Panc1 (cell line): ENCODE measurements around the gene ZC3H7B. TPM values are rescaled to one million over a fixed set of nuclear protein-coding genes. Genes with fewer than 3 reads are reported as not detected.

Source experiments
- ATAC-seq: fragments of 200-7000 bp; cut with Tn5 transposase; 2 replicates; pipeline ENCODE4 v1.9.1; 2020; ENCODE audit warnings: mild to moderate bottlenecking, moderate library complexity
- BruUV-seq: library from RNA; stranded (reverse); fragments of 400-500 nt; replicated peaks from 2 replicates; lab custom pipeline; 2021; lab: Mats Ljungman, UMichigan
- CTCF ChIA-PET: fragments of 300-600 bp; sonication (Branson Sonifier 250); formaldehyde crosslinking; loops from one replicate; lab custom pipeline; 2022; ENCODE audit warnings: antibody characterized with exemption; lab: Charles Lee
- POLR2A ChIA-PET: fragments of 300-600 bp; sonication (Branson Sonifier 250); formaldehyde crosslinking; loops from one replicate; lab custom pipeline; 2022; ENCODE audit warnings: antibody characterized with exemption; lab: Charles Lee
- DNase-seq: peaks from one replicate; pipeline ENCODE4 v3.0.0-alpha.2; 2010; ENCODE audit warnings: low read depth, low spot score
- H3K27ac ChIP-seq: 2 replicates; pipeline ENCODE4 v1.5.1; 2011; ENCODE audit warnings: mild to moderate bottlenecking, low read length, inconsistent platforms
- H3K27me3 ChIP-seq: fragments of 200-500 bp; sonication (Bioruptor generic); 2 replicates; pipeline ENCODE4 v1.6.0; 2014; ENCODE audit warnings: low read length, inconsistent platforms; ENCODE audit not compliant: control insufficient read depth, insufficient read depth
- H3K36me3 ChIP-seq: fragments of 200-500 bp; sonication (Bioruptor generic); 2 replicates; pipeline ENCODE4 v1.5.1; 2014; ENCODE audit warnings: inconsistent platforms, mild to moderate bottlenecking, low read length, moderate library complexity; ENCODE audit not compliant: control insufficient read depth, insufficient read depth
- H3K4me1 ChIP-seq: 2 replicates; pipeline ENCODE4 v1.5.1; 2011; ENCODE audit warnings: inconsistent platforms, mild to moderate bottlenecking, low read length, moderate library complexity; ENCODE audit not compliant: control insufficient read depth, insufficient read depth
- H3K4me3 ChIP-seq, 2 experiments: 2 replicates each; pipeline ENCODE4 v1.5.1; 2011 to 2012; ENCODE audit warnings: low read depth in 2 of 2, low read length in 2 of 2, mild to moderate bottlenecking in 2 of 2, inconsistent platforms in 1 of 2, moderate library complexity in 1 of 2
- H3K9me3 ChIP-seq: fragments of 200-500 bp; sonication (Bioruptor generic); 2 replicates; pipeline ENCODE4 v1.5.1; 2014; ENCODE audit warnings: low read depth, mild to moderate bottlenecking, inconsistent platforms, low read length, moderate library complexity; ENCODE audit not compliant: control insufficient read depth, insufficient read depth
- POLR2AphosphoS5 ChIP-seq: IDR thresholded peaks from 2 replicates; pipeline ENCODE4 v1.6.1; 2012; ENCODE audit warnings: mild to moderate bottlenecking, low read depth, low read length, moderate library complexity
- SIN3A ChIP-seq: IDR thresholded peaks from 2 replicates; pipeline ENCODE4 v1.6.1; 2012; ENCODE audit warnings: low read depth, mild to moderate bottlenecking, low read length, moderate library complexity, borderline replicate concordance; ENCODE audit not compliant: insufficient read depth
- TCF7L2 ChIP-seq: IDR thresholded peaks from 2 replicates; pipeline ENCODE4 v1.6.1; 2011; ENCODE audit warnings: mild to moderate bottlenecking, low read depth, low read length, inconsistent platforms
- in situ Hi-C: cut with HindIII; loops from 2 replicates; pipeline ENCODE4 v1.10.0; 2016; ENCODE audit warnings: low sequenced_read_pairs, low pct_unique_long_range_greater_than_20kb
- intact Hi-C: fragments of 100-400 bp; cut with micrococcal nuclease; formaldehyde crosslinking; loops from one replicate; pipeline ENCODE4 v1.10.0; 2022; ENCODE audit not compliant: unreplicated experiment
- total RNA-seq: library from RNA; stranded (reverse); gene quantifications from one replicate; pipeline ENCODE4 v1.2.1, GENCODE V29; 2021; ENCODE audit not compliant: unreplicated experiment
- TF ChIP-seq, protein P1 (sequence below), 2 experiments: IDR thresholded peaks; 2 replicates each; pipeline ENCODE4 v1.6.1; 2011 to 2012; ENCODE audit warnings: low read depth in 2 of 2, control low read depth in 1 of 2, low read length in 1 of 2, mild to moderate bottlenecking in 1 of 2, moderate library complexity in 1 of 2; ENCODE audit not compliant: insufficient read depth in 1 of 2
- TF ChIP-seq, protein P2 (sequence below): fragments of 450-650 bp; IDR thresholded peaks from 2 replicates; pipeline ENCODE4 v1.5.1; 2017; ENCODE audit warnings: mild to moderate bottlenecking

ZC3H7B gene
- total RNA-seq, 1 experiment from 2014 or later = 62.0 TPM

DNA sequence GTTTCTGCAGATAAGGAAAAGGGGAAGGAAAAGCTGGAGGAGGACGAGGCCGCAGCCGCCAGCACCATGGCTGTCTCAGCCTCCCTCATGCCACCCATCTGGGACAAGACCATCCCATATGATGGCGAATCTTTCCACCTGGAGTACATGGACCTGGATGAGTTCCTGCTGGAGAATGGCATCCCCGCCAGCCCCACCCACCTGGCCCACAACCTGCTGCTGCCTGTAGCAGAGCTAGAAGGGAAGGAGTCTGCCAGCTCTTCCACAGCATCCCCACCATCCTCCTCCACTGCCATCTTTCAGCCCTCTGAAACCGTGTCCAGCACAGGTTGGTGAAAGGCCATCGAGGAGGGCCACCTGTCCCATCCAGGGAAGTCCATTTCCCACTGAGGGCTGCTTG is 86.0 kb downstream of the ZC3H7B start:
- no peaks in the 10 kb centered on the region for H3K27me3 ChIP-seq
- no peak overlapping the region for H3K27ac ChIP-seq
- ChIA-PET CTCF (no interaction called here), POLR2A (no interaction called here)
- TF ChIP-seq, protein P1, sequence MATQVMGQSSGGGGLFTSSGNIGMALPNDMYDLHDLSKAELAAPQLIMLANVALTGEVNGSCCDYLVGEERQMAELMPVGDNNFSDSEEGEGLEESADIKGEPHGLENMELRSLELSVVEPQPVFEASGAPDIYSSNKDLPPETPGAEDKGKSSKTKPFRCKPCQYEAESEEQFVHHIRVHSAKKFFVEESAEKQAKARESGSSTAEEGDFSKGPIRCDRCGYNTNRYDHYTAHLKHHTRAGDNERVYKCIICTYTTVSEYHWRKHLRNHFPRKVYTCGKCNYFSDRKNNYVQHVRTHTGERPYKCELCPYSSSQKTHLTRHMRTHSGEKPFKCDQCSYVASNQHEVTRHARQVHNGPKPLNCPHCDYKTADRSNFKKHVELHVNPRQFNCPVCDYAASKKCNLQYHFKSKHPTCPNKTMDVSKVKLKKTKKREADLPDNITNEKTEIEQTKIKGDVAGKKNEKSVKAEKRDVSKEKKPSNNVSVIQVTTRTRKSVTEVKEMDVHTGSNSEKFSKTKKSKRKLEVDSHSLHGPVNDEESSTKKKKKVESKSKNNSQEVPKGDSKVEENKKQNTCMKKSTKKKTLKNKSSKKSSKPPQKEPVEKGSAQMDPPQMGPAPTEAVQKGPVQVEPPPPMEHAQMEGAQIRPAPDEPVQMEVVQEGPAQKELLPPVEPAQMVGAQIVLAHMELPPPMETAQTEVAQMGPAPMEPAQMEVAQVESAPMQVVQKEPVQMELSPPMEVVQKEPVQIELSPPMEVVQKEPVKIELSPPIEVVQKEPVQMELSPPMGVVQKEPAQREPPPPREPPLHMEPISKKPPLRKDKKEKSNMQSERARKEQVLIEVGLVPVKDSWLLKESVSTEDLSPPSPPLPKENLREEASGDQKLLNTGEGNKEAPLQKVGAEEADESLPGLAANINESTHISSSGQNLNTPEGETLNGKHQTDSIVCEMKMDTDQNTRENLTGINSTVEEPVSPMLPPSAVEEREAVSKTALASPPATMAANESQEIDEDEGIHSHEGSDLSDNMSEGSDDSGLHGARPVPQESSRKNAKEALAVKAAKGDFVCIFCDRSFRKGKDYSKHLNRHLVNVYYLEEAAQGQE (IDR thresholded peaks at IDR 0.05; ENCODE audit: insufficient read depth in 1 of 2, low read depth in 2 of 2, low read length in 1 of 2) = no peak
- TF ChIP-seq POLR2AphosphoS5 = no peak
- TF ChIP-seq, protein P2, sequence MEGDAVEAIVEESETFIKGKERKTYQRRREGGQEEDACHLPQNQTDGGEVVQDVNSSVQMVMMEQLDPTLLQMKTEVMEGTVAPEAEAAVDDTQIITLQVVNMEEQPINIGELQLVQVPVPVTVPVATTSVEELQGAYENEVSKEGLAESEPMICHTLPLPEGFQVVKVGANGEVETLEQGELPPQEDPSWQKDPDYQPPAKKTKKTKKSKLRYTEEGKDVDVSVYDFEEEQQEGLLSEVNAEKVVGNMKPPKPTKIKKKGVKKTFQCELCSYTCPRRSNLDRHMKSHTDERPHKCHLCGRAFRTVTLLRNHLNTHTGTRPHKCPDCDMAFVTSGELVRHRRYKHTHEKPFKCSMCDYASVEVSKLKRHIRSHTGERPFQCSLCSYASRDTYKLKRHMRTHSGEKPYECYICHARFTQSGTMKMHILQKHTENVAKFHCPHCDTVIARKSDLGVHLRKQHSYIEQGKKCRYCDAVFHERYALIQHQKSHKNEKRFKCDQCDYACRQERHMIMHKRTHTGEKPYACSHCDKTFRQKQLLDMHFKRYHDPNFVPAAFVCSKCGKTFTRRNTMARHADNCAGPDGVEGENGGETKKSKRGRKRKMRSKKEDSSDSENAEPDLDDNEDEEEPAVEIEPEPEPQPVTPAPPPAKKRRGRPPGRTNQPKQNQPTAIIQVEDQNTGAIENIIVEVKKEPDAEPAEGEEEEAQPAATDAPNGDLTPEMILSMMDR = no peak
- TF ChIP-seq TCF7L2 = no peak
- intact Hi-C loops (no loop called here), in situ Hi-C loops (no loop called here)
- no TSS peak for BruUV-seq
- DNase-seq (no peak), ATAC-seq (no peak)
- no peaks in the 10 kb centered on the region for H3K9me3 ChIP-seq
- no peaks in the 10 kb centered on the region for H3K4me1 ChIP-seq
- no peaks in the 10 kb centered on the region for H3K36me3 ChIP-seq
- no peak overlapping the region for H3K4me3 ChIP-seq

DNA sequence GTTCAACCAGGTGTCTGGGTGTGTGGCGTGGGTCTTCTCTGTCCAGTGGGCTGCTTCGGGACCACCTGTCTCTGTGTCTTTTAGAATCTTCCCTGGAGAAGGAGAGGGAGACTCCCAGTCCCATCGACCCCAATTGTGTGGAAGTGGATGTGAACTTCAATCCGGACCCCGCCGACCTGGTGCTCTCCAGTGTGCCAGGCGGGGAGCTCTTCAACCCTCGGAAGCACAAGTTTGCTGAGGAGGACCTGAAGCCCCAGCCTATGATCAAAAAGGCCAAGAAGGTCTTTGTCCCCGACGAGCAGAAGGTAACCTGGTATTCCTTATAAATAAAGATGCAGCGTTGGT is 92.7 kb downstream of the ZC3H7B start:
- H3K9me3 ChIP-seq = no peaks in the 10 kb centered on the region
- BruUV-seq = no TSS peak
- H3K36me3 ChIP-seq = no peaks in the 10 kb centered on the region
- H3K27me3 ChIP-seq = no peaks in the 10 kb centered on the region
- no peaks in the 10 kb centered on the region for H3K4me1 ChIP-seq
- in situ Hi-C loops (no loop called here), intact Hi-C loops (no loop called here)
- TF ChIP-seq POLR2AphosphoS5 (no peak), SIN3A (no peak)
- TF ChIP-seq, protein P2 = no peak
- ChIA-PET CTCF (no interaction called here), POLR2A (no interaction called here)
- no peak overlapping the region for H3K4me3 ChIP-seq
- no peak overlapping the region for H3K27ac ChIP-seq
- DNase-seq (no peak), ATAC-seq (no peak)
